Measurements from ENCODE around the gene ZNF561. TPM values are rescaled to one million over a fixed set of nuclear protein-coding genes. Genes with fewer than 3 reads are reported as not detected.

ZNF561 gene
- polyA plus RNA-seq, 1 experiment = 31.4 TPM

DNA sequence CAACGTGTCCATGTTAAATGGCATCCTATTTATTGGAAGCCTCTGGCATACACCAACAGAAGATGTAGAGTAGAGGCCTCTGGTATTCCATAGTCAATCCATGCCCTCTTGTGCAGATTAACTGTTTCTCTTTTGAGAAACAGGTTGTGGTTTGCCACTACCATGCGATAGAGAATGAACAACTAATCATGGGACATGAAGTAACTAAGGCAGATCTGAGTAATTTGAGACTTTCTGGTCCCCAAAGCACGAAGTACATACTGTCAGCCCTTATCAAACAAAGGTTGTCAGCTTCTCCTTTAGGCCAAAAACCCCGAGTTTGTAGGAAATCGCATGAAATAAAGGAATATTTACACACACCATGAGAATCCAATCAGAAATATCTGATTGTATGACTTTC lies 40.3 kb downstream of the ZNF561 start:
- peaks cover 1% of the 10 kb centered on the region for H3K36me3 ChIP-seq (ENCODE audit: control insufficient read depth, insufficient read depth, low read length)
- TF ChIP-seq, protein P1, sequence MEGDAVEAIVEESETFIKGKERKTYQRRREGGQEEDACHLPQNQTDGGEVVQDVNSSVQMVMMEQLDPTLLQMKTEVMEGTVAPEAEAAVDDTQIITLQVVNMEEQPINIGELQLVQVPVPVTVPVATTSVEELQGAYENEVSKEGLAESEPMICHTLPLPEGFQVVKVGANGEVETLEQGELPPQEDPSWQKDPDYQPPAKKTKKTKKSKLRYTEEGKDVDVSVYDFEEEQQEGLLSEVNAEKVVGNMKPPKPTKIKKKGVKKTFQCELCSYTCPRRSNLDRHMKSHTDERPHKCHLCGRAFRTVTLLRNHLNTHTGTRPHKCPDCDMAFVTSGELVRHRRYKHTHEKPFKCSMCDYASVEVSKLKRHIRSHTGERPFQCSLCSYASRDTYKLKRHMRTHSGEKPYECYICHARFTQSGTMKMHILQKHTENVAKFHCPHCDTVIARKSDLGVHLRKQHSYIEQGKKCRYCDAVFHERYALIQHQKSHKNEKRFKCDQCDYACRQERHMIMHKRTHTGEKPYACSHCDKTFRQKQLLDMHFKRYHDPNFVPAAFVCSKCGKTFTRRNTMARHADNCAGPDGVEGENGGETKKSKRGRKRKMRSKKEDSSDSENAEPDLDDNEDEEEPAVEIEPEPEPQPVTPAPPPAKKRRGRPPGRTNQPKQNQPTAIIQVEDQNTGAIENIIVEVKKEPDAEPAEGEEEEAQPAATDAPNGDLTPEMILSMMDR (IDR thresholded peaks at IDR 0.05; ENCODE audit: insufficient read depth, low read depth, low read length) = no peak
- CTCF ChIA-PET = no interaction called here

DNA sequence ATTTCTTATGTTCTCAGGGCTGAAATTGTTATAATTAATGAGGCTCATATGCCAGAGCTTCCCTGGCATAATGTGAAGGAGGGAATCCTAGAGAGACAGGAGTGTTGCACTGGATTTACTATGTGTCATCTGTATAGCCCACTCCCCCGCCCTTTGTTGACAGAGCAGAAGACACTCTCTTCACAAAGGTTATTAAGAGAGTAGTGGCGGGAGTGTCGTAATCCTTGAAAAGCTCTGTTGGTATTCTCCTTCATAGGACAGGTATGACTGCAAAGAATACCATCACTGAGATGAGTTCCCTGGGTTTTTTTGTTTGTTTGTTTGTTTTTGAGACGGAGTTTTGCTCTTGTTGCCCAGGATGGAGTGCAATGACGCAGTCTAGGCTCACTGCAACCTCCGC lies 50.8 kb downstream of the ZNF561 start:
- TF ChIP-seq, protein P1 (IDR thresholded peaks at IDR 0.05; ENCODE audit: insufficient read depth, low read depth, low read length) = no peak
- POLR2A ChIA-PET = interaction anchor here (0.6 kb wide), 1 partner anchor 8 kb away, joined by 12 read pairs; no protein-coding TSS in a partner anchor
- H3K36me3 ChIP-seq (ENCODE audit: control insufficient read depth, insufficient read depth, low read length) = peaks cover 10% of the 10 kb centered on the region
- H3K27me3 ChIP-seq (ENCODE audit: control insufficient read depth, insufficient read depth, low read length) = no peaks in the 10 kb centered on the region
- H3K4me3 ChIP-seq (ENCODE audit: low read depth, low read length) = no peak overlapping the region
- CTCF ChIA-PET = no interaction called here
- no peak for DNase-seq (ENCODE audit: low read depth)

More for the DNA sequence above, 40.3 kb downstream of the ZNF561 start:
- no peak overlapping the region for H3K4me3 ChIP-seq (ENCODE audit: low read depth, low read length)
- POLR2A ChIA-PET = no interaction called here
- no peak for DNase-seq (ENCODE audit: low read depth)
- H3K27me3 ChIP-seq (ENCODE audit: control insufficient read depth, insufficient read depth, low read length) = no peaks in the 10 kb centered on the region

DNA sequence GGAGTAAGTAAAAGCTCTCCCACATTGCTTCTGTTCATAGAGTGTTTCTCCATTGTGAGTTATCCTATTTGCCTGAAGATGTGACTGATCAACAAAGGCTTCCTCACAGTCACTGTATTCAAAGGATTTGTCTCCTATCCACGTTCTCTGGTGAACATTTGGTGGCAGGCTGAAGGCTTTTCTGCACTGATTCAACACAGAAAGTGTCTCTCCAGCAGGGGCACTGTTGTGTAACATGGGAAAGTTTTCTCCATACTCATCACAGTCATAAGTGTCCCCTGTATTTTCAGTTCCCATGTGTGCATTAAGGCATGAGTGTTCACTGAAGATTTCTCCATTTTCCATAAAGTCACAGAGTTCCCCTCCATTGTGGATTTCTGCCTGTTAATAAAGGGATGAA lies 54.3 kb downstream of the ZNF561 start:
- ChIA-PET POLR2A (no interaction called here), CTCF (no interaction called here)
- no peak for DNase-seq (ENCODE audit: low read depth)
- no peaks in the 10 kb centered on the region for H3K27me3 ChIP-seq (ENCODE audit: control insufficient read depth, insufficient read depth, low read length)
- peaks cover 17% of the 10 kb centered on the region for H3K36me3 ChIP-seq (ENCODE audit: control insufficient read depth, insufficient read depth, low read length)
- TF ChIP-seq, protein P1 (IDR thresholded peaks at IDR 0.05; ENCODE audit: insufficient read depth, low read depth, low read length) = no peak
- no peak overlapping the region for H3K4me3 ChIP-seq (ENCODE audit: low read depth, low read length)

DNA sequence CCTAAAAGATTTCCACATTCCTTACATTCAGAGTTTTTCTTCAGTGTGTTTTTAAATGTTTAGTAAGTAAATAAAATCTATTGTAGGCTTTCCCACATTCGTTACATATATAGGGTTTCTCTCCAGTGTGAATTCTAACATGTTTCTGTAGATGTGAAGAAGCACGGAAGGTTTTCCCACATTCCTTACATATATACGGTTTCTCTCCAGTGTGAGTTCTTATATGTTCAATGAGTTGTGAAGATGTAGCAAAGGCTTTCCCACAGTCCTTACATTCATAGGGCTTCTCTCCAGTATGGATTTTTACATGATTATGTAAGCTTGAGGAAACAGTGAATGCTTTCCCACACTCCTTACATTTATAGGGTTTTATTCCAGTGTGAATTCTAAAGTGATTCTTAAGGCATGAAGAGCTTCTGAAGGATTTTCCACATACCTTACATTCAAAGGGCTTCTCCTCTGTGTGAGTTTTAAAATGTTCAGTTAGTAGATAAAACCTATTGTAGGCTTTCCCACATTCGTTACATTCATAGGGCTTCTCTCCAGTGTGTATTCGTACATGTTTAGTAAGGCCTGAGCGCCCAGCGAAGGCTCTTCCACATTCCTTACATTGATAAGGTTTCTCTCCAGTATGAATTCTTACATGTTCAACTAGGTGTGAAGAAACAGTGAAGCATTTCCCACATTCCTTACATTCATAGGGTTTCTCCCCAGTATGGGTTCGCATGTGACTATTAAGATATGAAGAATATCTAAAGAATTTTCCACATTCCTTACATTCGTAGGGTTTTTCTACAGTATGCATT lies 54.9 kb downstream of the ZNF561 start:
- Histone ChIP-seq H3K36me3 (ENCODE audit: control insufficient read depth, insufficient read depth, low read length) (peaks cover 19% of the 10 kb centered on the region), H3K27me3 (ENCODE audit: control insufficient read depth, insufficient read depth, low read length) (no peaks in the 10 kb centered on the region), H3K4me3 (ENCODE audit: low read depth, low read length) (no peak overlapping the region)
- POLR2A ChIA-PET = no interaction called here
- TF ChIP-seq, protein P1 (IDR thresholded peaks at IDR 0.05; ENCODE audit: insufficient read depth, low read depth, low read length) = no peak
- CTCF ChIA-PET = no interaction called here
- DNase-seq (ENCODE audit: low read depth) = no peak

Other genes with a start within 250 kb of the ZNF561 start
- gene ZNF266, start 185.7 kb downstream of the ZNF561 start, polyA plus RNA-seq (2011; rRNA removed) = 16.6 and 21.4 TPM in 2 replicates
- gene ZNF560, start 122.6 kb downstream of the ZNF561 start, polyA plus RNA-seq (2011; rRNA removed) = 0.38 and 0.96 TPM in 2 replicates
- 5.9 and 11.5 TPM in 2 replicates for gene ZNF426, start 82.6 kb downstream of the ZNF561 start, polyA plus RNA-seq (2011; rRNA removed)
- gene ZNF121, start 36.7 kb downstream of the ZNF561 start, polyA plus RNA-seq (2011; rRNA removed) = 1.7 and 4.5 TPM in 2 replicates
- gene ZNF562, start 53.9 kb upstream of the ZNF561 start, polyA plus RNA-seq (2011; rRNA removed) = 6.3 and 14.1 TPM in 2 replicates
- 3.6 and 7.7 TPM in 2 replicates for gene ZNF846, start 147.5 kb upstream of the ZNF561 start, polyA plus RNA-seq (2011; rRNA removed)
- gene FBXL12, start 197.8 kb upstream of the ZNF561 start, polyA plus RNA-seq (2011; rRNA removed) = 23.5 and 35.3 TPM in 2 replicates
- 506 and 578 TPM in 2 replicates for gene UBL5, start 206.7 kb upstream of the ZNF561 start, polyA plus RNA-seq (2011; rRNA removed)
- gene PIN1, start 214.1 kb upstream of the ZNF561 start, polyA plus RNA-seq (2011; rRNA removed) = 56.4 and 89.6 TPM in 2 replicates

All from BJ (cell line).